Panc1 (cell line): ENCODE measurements around the gene EPB41L4B. TPM values are rescaled to one million over a fixed set of nuclear protein-coding genes. Genes with fewer than 3 reads are reported as not detected.

Experiments
- ATAC-seq: fragments of 200-7000 bp; cut with Tn5 transposase; 2 replicates; pipeline ENCODE4 v1.9.1; 2020; ENCODE audit warnings: mild to moderate bottlenecking, moderate library complexity
- BruUV-seq: library from RNA; stranded (reverse); fragments of 400-500 nt; replicated peaks from 2 replicates; lab custom pipeline; 2021; lab: Mats Ljungman, UMichigan
- CTCF ChIA-PET: fragments of 300-600 bp; sonication (Branson Sonifier 250); formaldehyde crosslinking; loops from one replicate; lab custom pipeline; 2022; ENCODE audit warnings: antibody characterized with exemption; lab: Charles Lee
- POLR2A ChIA-PET: fragments of 300-600 bp; sonication (Branson Sonifier 250); formaldehyde crosslinking; loops from one replicate; lab custom pipeline; 2022; ENCODE audit warnings: antibody characterized with exemption; lab: Charles Lee
- DNase-seq: peaks from one replicate; pipeline ENCODE4 v3.0.0-alpha.2; 2010; ENCODE audit warnings: low read depth, low spot score
- H3K27ac ChIP-seq: 2 replicates; pipeline ENCODE4 v1.5.1; 2011; ENCODE audit warnings: mild to moderate bottlenecking, low read length, inconsistent platforms
- H3K27me3 ChIP-seq: fragments of 200-500 bp; sonication (Bioruptor generic); 2 replicates; pipeline ENCODE4 v1.6.0; 2014; ENCODE audit warnings: low read length, inconsistent platforms; ENCODE audit not compliant: control insufficient read depth, insufficient read depth
- H3K36me3 ChIP-seq: fragments of 200-500 bp; sonication (Bioruptor generic); 2 replicates; pipeline ENCODE4 v1.5.1; 2014; ENCODE audit warnings: inconsistent platforms, mild to moderate bottlenecking, low read length, moderate library complexity; ENCODE audit not compliant: control insufficient read depth, insufficient read depth
- H3K4me1 ChIP-seq: 2 replicates; pipeline ENCODE4 v1.5.1; 2011; ENCODE audit warnings: inconsistent platforms, mild to moderate bottlenecking, low read length, moderate library complexity; ENCODE audit not compliant: control insufficient read depth, insufficient read depth
- H3K4me3 ChIP-seq, 2 experiments: 2 replicates each; pipeline ENCODE4 v1.5.1; 2011 to 2012; ENCODE audit warnings: low read depth in 2 of 2, low read length in 2 of 2, mild to moderate bottlenecking in 2 of 2, inconsistent platforms in 1 of 2, moderate library complexity in 1 of 2
- H3K9me3 ChIP-seq: fragments of 200-500 bp; sonication (Bioruptor generic); 2 replicates; pipeline ENCODE4 v1.5.1; 2014; ENCODE audit warnings: low read depth, mild to moderate bottlenecking, inconsistent platforms, low read length, moderate library complexity; ENCODE audit not compliant: control insufficient read depth, insufficient read depth
- POLR2AphosphoS5 ChIP-seq: IDR thresholded peaks from 2 replicates; pipeline ENCODE4 v1.6.1; 2012; ENCODE audit warnings: mild to moderate bottlenecking, low read depth, low read length, moderate library complexity
- SIN3A ChIP-seq: IDR thresholded peaks from 2 replicates; pipeline ENCODE4 v1.6.1; 2012; ENCODE audit warnings: low read depth, mild to moderate bottlenecking, low read length, moderate library complexity, borderline replicate concordance; ENCODE audit not compliant: insufficient read depth
- TCF7L2 ChIP-seq: IDR thresholded peaks from 2 replicates; pipeline ENCODE4 v1.6.1; 2011; ENCODE audit warnings: mild to moderate bottlenecking, low read depth, low read length, inconsistent platforms
- in situ Hi-C: cut with HindIII; loops from 2 replicates; pipeline ENCODE4 v1.10.0; 2016; ENCODE audit warnings: low sequenced_read_pairs, low pct_unique_long_range_greater_than_20kb
- intact Hi-C: fragments of 100-400 bp; cut with micrococcal nuclease; formaldehyde crosslinking; loops from one replicate; pipeline ENCODE4 v1.10.0; 2022; ENCODE audit not compliant: unreplicated experiment
- total RNA-seq: library from RNA; stranded (reverse); gene quantifications from one replicate; pipeline ENCODE4 v1.2.1, GENCODE V29; 2021; ENCODE audit not compliant: unreplicated experiment
- TF ChIP-seq, protein P1 (sequence below), 2 experiments: IDR thresholded peaks; 2 replicates each; pipeline ENCODE4 v1.6.1; 2011 to 2012; ENCODE audit warnings: low read depth in 2 of 2, control low read depth in 1 of 2, low read length in 1 of 2, mild to moderate bottlenecking in 1 of 2, moderate library complexity in 1 of 2; ENCODE audit not compliant: insufficient read depth in 1 of 2
- TF ChIP-seq, protein P2 (sequence below): fragments of 450-650 bp; IDR thresholded peaks from 2 replicates; pipeline ENCODE4 v1.5.1; 2017; ENCODE audit warnings: mild to moderate bottlenecking

Gene EPB41L4B
- total RNA-seq, 1 experiment from 2014 or later = 27.8 TPM

DNA sequence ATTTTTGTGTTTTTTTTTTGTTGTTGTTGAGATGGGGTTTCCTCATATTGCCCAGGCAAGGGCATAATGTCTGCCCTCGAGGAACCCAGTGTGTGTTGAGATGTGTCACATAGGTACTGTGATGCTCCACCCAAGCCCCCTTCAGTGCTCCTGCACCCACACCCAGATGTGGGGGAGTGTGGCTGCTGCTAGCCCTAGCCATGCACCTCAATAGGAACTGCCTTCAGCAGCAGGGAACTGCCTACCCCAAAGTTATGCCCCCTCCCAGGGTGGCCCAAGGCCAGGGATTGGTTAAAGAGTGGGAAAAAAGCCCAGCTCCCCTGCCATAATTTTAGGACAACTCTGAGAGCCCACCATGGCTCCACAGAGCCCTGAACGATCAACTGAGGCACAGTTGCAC, 33.3 kb upstream of the EPB41L4B start:
- in situ Hi-C loops = no loop called here
- CTCF ChIA-PET = interaction anchor here (0.7 kb wide), 1 partner anchor 312 kb away, joined by 3 read pairs; no protein-coding TSS in a partner anchor
- no peak overlapping the region for H3K27ac ChIP-seq
- no peaks in the 10 kb centered on the region for H3K4me1 ChIP-seq
- TF ChIP-seq TCF7L2 (no peak), POLR2AphosphoS5 (no peak), SIN3A (no peak)
- TF ChIP-seq, protein P1, sequence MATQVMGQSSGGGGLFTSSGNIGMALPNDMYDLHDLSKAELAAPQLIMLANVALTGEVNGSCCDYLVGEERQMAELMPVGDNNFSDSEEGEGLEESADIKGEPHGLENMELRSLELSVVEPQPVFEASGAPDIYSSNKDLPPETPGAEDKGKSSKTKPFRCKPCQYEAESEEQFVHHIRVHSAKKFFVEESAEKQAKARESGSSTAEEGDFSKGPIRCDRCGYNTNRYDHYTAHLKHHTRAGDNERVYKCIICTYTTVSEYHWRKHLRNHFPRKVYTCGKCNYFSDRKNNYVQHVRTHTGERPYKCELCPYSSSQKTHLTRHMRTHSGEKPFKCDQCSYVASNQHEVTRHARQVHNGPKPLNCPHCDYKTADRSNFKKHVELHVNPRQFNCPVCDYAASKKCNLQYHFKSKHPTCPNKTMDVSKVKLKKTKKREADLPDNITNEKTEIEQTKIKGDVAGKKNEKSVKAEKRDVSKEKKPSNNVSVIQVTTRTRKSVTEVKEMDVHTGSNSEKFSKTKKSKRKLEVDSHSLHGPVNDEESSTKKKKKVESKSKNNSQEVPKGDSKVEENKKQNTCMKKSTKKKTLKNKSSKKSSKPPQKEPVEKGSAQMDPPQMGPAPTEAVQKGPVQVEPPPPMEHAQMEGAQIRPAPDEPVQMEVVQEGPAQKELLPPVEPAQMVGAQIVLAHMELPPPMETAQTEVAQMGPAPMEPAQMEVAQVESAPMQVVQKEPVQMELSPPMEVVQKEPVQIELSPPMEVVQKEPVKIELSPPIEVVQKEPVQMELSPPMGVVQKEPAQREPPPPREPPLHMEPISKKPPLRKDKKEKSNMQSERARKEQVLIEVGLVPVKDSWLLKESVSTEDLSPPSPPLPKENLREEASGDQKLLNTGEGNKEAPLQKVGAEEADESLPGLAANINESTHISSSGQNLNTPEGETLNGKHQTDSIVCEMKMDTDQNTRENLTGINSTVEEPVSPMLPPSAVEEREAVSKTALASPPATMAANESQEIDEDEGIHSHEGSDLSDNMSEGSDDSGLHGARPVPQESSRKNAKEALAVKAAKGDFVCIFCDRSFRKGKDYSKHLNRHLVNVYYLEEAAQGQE (IDR thresholded peaks at IDR 0.05; ENCODE audit: insufficient read depth in 1 of 2, low read depth in 2 of 2, low read length in 1 of 2) = no peak
- TF ChIP-seq, protein P2, sequence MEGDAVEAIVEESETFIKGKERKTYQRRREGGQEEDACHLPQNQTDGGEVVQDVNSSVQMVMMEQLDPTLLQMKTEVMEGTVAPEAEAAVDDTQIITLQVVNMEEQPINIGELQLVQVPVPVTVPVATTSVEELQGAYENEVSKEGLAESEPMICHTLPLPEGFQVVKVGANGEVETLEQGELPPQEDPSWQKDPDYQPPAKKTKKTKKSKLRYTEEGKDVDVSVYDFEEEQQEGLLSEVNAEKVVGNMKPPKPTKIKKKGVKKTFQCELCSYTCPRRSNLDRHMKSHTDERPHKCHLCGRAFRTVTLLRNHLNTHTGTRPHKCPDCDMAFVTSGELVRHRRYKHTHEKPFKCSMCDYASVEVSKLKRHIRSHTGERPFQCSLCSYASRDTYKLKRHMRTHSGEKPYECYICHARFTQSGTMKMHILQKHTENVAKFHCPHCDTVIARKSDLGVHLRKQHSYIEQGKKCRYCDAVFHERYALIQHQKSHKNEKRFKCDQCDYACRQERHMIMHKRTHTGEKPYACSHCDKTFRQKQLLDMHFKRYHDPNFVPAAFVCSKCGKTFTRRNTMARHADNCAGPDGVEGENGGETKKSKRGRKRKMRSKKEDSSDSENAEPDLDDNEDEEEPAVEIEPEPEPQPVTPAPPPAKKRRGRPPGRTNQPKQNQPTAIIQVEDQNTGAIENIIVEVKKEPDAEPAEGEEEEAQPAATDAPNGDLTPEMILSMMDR = no peak
- no peaks in the 10 kb centered on the region for H3K9me3 ChIP-seq
- intact Hi-C loops = no loop called here
- no peak overlapping the region for H3K4me3 ChIP-seq
- no peaks in the 10 kb centered on the region for H3K36me3 ChIP-seq
- POLR2A ChIA-PET = no interaction called here
- H3K27me3 ChIP-seq = no peaks in the 10 kb centered on the region
- DNase-seq (no peak), ATAC-seq (no peak)
- no TSS peak for BruUV-seq

- H3K4me1 ChIP-seq = no peaks in the 10 kb centered on the region
- no peaks in the 10 kb centered on the region for H3K27me3 ChIP-seq
- no peak overlapping the region for H3K27ac ChIP-seq
- TF ChIP-seq TCF7L2 = no peak
- TF ChIP-seq SIN3A = no peak
- TF ChIP-seq, protein P2 = no peak
- TF ChIP-seq, protein P1 (IDR thresholded peaks at IDR 0.05; ENCODE audit: insufficient read depth in 1 of 2, low read depth in 2 of 2, low read length in 1 of 2) = no peak
- no peak for TF ChIP-seq POLR2AphosphoS5
- BruUV-seq = no TSS peak
- no peak overlapping the region for H3K4me3 ChIP-seq
- POLR2A ChIA-PET = no interaction called here
- intact Hi-C loops (no loop called here), in situ Hi-C loops (no loop called here)
- H3K36me3 ChIP-seq = no peaks in the 10 kb centered on the region
- DNase-seq = no peak
- ATAC-seq = no peak
- H3K9me3 ChIP-seq = no peaks in the 10 kb centered on the region
- CTCF ChIA-PET = no interaction called here
These were observed 30.2 kb upstream of the EPB41L4B start for GRCh38 chr9:109351032-109351431.
